SK-N-SH (cell line): ENCODE data around the gene CCL27. TPM values are rescaled to one million over a fixed set of nuclear protein-coding genes. Genes with fewer than 3 reads are reported as not detected.
A peak's percentile ranks its signal among the peaks of the same experiment; 100 is the strongest.

Experiments
- CHD2 ChIP-seq: fragments of 150-350 bp; IDR thresholded peaks from 2 replicates; pipeline ENCODE4 v1.6.1; 2018; ENCODE audit warnings: low read length; ENCODE audit not compliant: partially characterized antibody
- GABPA ChIP-seq: IDR thresholded peaks from 2 replicates; pipeline ENCODE4 v1.4.0; 2012; ENCODE audit warnings: low read depth, mild to moderate bottlenecking
- MEF2A ChIP-seq: IDR thresholded peaks from 2 replicates; pipeline ENCODE4 v1.4.0; 2012; ENCODE audit warnings: low read depth, borderline replicate concordance
- RAD21 ChIP-seq: IDR thresholded peaks from 2 replicates; pipeline ENCODE4 v1.6.1; 2012; ENCODE audit warnings: mild to moderate bottlenecking, low read length
- SMC3 ChIP-seq: IDR thresholded peaks from 2 replicates; pipeline ENCODE4 v1.6.1; 2012; ENCODE audit warnings: low read depth, low read length, improper control_type of control experiment
- USF1 ChIP-seq: IDR thresholded peaks from 2 replicates; pipeline ENCODE4 v1.4.0; 2012; ENCODE audit warnings: low read depth, borderline replicate concordance
- ZBTB33 ChIP-seq: IDR thresholded peaks from 2 replicates; pipeline ENCODE4 v1.4.0; 2012; ENCODE audit warnings: low read depth, borderline replicate concordance
- polyA plus RNA-seq, 3 experiments: library from polyadenylated mRNA; depleted of rRNA; stranded (reverse); fragments of >200 nt; gene quantifications; 2 replicates each; pipeline ENCODE4 v1.2.3, GENCODE V29; 2012
- small RNA-seq, 7 experiments: library from RNA; depleted of rRNA; stranded (forward); fragments of <200 nt; gene quantifications; one replicate each; pipeline ENCODE3, GENCODE V24; 2012

Gene CCL27
- polyA plus RNA-seq, 1 of the 3 experiments (the other 2 are of a cell fraction), result not detected

- TF ChIP-seq USF1 (no peak), CHD2 (no peak), GABPA (no peak), RAD21 (peak; percentile 72), ZBTB33 (no peak), SMC3 (peak; percentile 89), MEF2A (no peak)
- TF ChIP-seq, all 33 proteins: peak for 5
Measured at GRCh38 chr9:34612788-34613390, 49.6 kb downstream of the CCL27 start (continued).

Small RNAs within 50 kb of the gene (small RNA-seq; reads per million reads assigned to genes)
- 0 reads per million in 7 experiments for gene CCL27

Other genes with a start within 250 kb of the CCL27 start
- 15.7 and 18.5 TPM in 2 replicates for gene FAM219A, start 204.1 kb downstream of the CCL27 start, polyA plus RNA-seq (2012; rRNA removed)
- gene DNAI1, start 203.9 kb downstream of the CCL27 start, polyA plus RNA-seq (2012; rRNA removed), result 0.46 and 0.55 TPM in 2 replicates
- 1.2 and 1.5 TPM in 2 replicates for gene ENHO, start 139.7 kb downstream of the CCL27 start, polyA plus RNA-seq (2012; rRNA removed)
- gene CNTFR, start 72.9 kb downstream of the CCL27 start, polyA plus RNA-seq (2012; rRNA removed), result 1.8 and 3.7 TPM in 2 replicates
- 46.3 and 47.6 TPM in 2 replicates for gene RPP25L, start 50.6 kb downstream of the CCL27 start, polyA plus RNA-seq (2012; rRNA removed)
- 210 and 300 TPM in 2 replicates for gene DCTN3, start 42.2 kb downstream of the CCL27 start, polyA plus RNA-seq (2012; rRNA removed)
- gene ARID3C, start 33.6 kb downstream of the CCL27 start, polyA plus RNA-seq (2012; rRNA removed), result 0.08 and 0.11 TPM in 2 replicates
- gene SIGMAR1, start 24.9 kb downstream of the CCL27 start, polyA plus RNA-seq (2012; rRNA removed), result 73.7 and 79.0 TPM in 2 replicates
- 45.9 and 49.1 TPM in 2 replicates for gene GALT, start 16.0 kb downstream of the CCL27 start, polyA plus RNA-seq (2012; rRNA removed)
- 16.5 and 20.8 TPM in 2 replicates for gene IL11RA, start 10.5 kb downstream of the CCL27 start, polyA plus RNA-seq (2012; rRNA removed)
- gene CCL19, start 28.6 kb upstream of the CCL27 start, polyA plus RNA-seq (2012; rRNA removed), result not detected in 2 replicates
- not detected in 2 replicates for gene CCL21, start 47.5 kb upstream of the CCL27 start, polyA plus RNA-seq (2012; rRNA removed)